KBM-7 (cell line): ENCODE results near the gene PBLD.

Experiments
- DNase-seq: peaks from one replicate; pipeline ENCODE4 v3.0.0-alpha.2; 2015
- in situ Hi-C: fragments of 300-500 bp; cut with MboI; formaldehyde crosslinking; loops from 2 replicates; pipeline ENCODE4 v1.14.3; 2020; ENCODE audit warnings: low sequenced_read_pairs, low pct_unique_long_range_greater_than_20kb, mixed read lengths

The PBLD gene

GRCh38 chr10:68242051-68242450, 90.7 kb downstream of the PBLD start:
- in situ Hi-C loops = no loop called here
- no peak for DNase-seq

- in situ Hi-C loops = no loop called here
- DNase-seq = no peak
These were observed 93.1 kb downstream of the PBLD start for GRCh38 chr10:68239596-68240150.

- in situ Hi-C loops = no loop called here
- no peak for DNase-seq
These were observed 93.7 kb downstream of the PBLD start for GRCh38 chr10:68239069-68239468.

GRCh38 chr10:68238371-68238770, 94.4 kb downstream of the PBLD start:
- in situ Hi-C loops = no loop called here
- no peak for DNase-seq

GRCh38 chr10:68237173-68237572, 95.6 kb downstream of the PBLD start:
- no peak for DNase-seq
- in situ Hi-C loops = no loop called here

GRCh38 chr10:68235581-68235980, 97.1 kb downstream of the PBLD start:
- DNase-seq = no peak
- in situ Hi-C loops = no loop called here

- no peak for DNase-seq
- in situ Hi-C loops = no loop called here
These were observed 97.6 kb downstream of the PBLD start for GRCh38 chr10:68235111-68235510.

- in situ Hi-C loops = no loop called here
- DNase-seq = no peak
These were observed 99.7 kb downstream of the PBLD start for GRCh38 chr10:68233046-68233445.
